Loucy (cell line): ENCODE data around the gene SQSTM1.

Source experiments
- H2AFZ ChIP-seq: fragments of 200-600 bp; sonication (generic); 2 replicates; pipeline ENCODE4 v1.6.0; 2016; ENCODE audit warnings: antibody characterized with exemption, mild to moderate bottlenecking, low read length, moderate library complexity
- H3F3A ChIP-seq: fragments of 200-600 bp; 2 replicates; pipeline ENCODE4 v1.6.0; 2016; ENCODE audit warnings: antibody characterized with exemption, low read depth, mild to moderate bottlenecking
- H3K27me3 ChIP-seq: fragments of 200-600 bp; sonication (generic); 2 replicates; pipeline ENCODE4 v1.6.1; 2014; ENCODE audit warnings: low read length, mild to moderate bottlenecking; ENCODE audit not compliant: insufficient read depth, poor library complexity, severe bottlenecking
- H3K36me3 ChIP-seq: fragments of 200-600 bp; sonication (generic); 2 replicates; pipeline ENCODE4 v1.6.1; 2016; ENCODE audit warnings: low read length; ENCODE audit not compliant: insufficient read depth
- H3K4me1 ChIP-seq: fragments of 200-600 bp; sonication (generic); 2 replicates; pipeline ENCODE4 v1.5.1; 2014; ENCODE audit warnings: low read length, mild to moderate bottlenecking; ENCODE audit not compliant: insufficient read depth, poor library complexity, severe bottlenecking
- H3K4me2 ChIP-seq: fragments of 200-600 bp; sonication (generic); 2 replicates; pipeline ENCODE4 v1.6.0; 2014; ENCODE audit warnings: antibody characterized with exemption, low read length, low read depth, mild to moderate bottlenecking; ENCODE audit not compliant: poor library complexity, severe bottlenecking
- H3K4me3 ChIP-seq: fragments of 200-600 bp; sonication (generic); 2 replicates; pipeline ENCODE4 v1.5.1; 2014; ENCODE audit warnings: low read length, mild to moderate bottlenecking, mixed read lengths; ENCODE audit not compliant: poor library complexity, severe bottlenecking
- H3K79me2 ChIP-seq: fragments of 200-600 bp; sonication (generic); 2 replicates; pipeline ENCODE4 v1.6.1; 2014; ENCODE audit warnings: low read length; ENCODE audit not compliant: insufficient read depth
- H3K9ac ChIP-seq: fragments of 200-600 bp; sonication (generic); 2 replicates; pipeline ENCODE4 v1.6.0; 2014; ENCODE audit warnings: mild to moderate bottlenecking, low read depth, low read length, moderate library complexity; ENCODE audit not compliant: poor library complexity, severe bottlenecking
- H3K9me2 ChIP-seq: fragments of 200-600 bp; sonication (generic); replicated peaks from 2 replicates; pipeline ENCODE4 v1.6.1; 2016; ENCODE audit warnings: low read depth, low read length, mixed read lengths
- H3K9me3 ChIP-seq: fragments of 200-600 bp; sonication (generic); 2 replicates; pipeline ENCODE4 v1.6.1; 2014; ENCODE audit warnings: mild to moderate bottlenecking, antibody characterized with exemption, low read length, low read depth; ENCODE audit not compliant: insufficient read depth
- H4K20me1 ChIP-seq: fragments of 200-600 bp; sonication (generic); 2 replicates; pipeline ENCODE4 v1.6.0; 2014; ENCODE audit warnings: antibody characterized with exemption, low read length, mild to moderate bottlenecking; ENCODE audit not compliant: insufficient read depth, poor library complexity, severe bottlenecking
- EZH2phosphoT487 ChIP-seq: fragments of 200-600 bp; IDR thresholded peaks from 2 replicates; pipeline ENCODE4 v1.6.1; 2018; ENCODE audit warnings: antibody characterized with exemption, mild to moderate bottlenecking, moderate library complexity, borderline replicate concordance
- TF ChIP-seq, protein P1 (sequence below): fragments of 200-600 bp; sonication (generic); conservative IDR thresholded peaks from 2 replicates; pipeline ENCODE4 v1.5.1; 2014; ENCODE audit warnings: mild to moderate bottlenecking, antibody characterized with exemption, low read length

Gene SQSTM1

DNA sequence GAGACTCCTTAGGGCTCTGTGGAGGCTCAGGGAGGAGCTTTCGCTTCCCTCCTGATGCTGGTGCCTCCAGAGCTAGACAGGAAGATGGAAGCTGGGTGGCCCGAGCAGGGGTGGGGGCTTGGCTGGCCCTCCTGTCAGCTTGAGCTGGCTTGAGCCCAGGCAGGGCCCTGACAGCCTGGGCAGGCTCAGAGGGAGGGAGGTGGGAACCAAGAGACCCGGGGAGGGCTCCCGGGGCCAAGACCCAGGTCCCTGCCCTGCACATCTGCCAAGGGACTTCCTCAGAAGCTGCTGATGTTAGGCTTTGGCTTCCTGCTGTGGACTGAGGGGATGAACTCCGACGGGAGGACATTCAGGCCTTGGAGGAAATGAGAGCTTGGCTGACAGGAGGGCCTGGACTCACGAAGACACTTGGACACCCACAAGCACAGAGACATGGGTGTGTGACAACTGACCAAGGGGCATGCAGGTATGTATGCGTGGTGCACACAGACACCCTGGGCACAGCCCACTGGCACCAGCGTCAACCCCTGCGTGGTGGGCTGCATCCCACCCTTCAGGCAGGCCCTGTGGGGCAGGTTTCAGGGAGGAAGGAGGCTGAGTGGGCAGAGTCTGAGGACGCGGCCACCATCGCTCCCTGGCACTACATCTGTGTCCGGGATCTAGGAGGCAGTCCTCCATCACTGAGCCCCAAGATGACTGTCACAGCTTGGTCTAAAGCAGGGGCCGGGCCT is 28.7 kb upstream of the SQSTM1 start:
- Histone ChIP-seq H3K9me3 (no peaks in the 10 kb centered on the region), H3K79me2 (no peaks in the 10 kb centered on the region), H3K9me2 (no peaks in the 10 kb centered on the region), H3F3A (no peaks in the 10 kb centered on the region), H4K20me1 (no peaks in the 10 kb centered on the region), H3K4me2 (no peak overlapping the region), H3K4me3 (no peak overlapping the region), H3K27me3 (no peaks in the 10 kb centered on the region), H3K9ac (no peak overlapping the region), H2AFZ (no peak overlapping the region), H3K36me3 (no peaks in the 10 kb centered on the region), H3K4me1 (peaks cover 21% of the 10 kb centered on the region)
- TF ChIP-seq, protein P1, sequence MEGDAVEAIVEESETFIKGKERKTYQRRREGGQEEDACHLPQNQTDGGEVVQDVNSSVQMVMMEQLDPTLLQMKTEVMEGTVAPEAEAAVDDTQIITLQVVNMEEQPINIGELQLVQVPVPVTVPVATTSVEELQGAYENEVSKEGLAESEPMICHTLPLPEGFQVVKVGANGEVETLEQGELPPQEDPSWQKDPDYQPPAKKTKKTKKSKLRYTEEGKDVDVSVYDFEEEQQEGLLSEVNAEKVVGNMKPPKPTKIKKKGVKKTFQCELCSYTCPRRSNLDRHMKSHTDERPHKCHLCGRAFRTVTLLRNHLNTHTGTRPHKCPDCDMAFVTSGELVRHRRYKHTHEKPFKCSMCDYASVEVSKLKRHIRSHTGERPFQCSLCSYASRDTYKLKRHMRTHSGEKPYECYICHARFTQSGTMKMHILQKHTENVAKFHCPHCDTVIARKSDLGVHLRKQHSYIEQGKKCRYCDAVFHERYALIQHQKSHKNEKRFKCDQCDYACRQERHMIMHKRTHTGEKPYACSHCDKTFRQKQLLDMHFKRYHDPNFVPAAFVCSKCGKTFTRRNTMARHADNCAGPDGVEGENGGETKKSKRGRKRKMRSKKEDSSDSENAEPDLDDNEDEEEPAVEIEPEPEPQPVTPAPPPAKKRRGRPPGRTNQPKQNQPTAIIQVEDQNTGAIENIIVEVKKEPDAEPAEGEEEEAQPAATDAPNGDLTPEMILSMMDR, result no peak
- no peak for TF ChIP-seq EZH2phosphoT487

DNA sequence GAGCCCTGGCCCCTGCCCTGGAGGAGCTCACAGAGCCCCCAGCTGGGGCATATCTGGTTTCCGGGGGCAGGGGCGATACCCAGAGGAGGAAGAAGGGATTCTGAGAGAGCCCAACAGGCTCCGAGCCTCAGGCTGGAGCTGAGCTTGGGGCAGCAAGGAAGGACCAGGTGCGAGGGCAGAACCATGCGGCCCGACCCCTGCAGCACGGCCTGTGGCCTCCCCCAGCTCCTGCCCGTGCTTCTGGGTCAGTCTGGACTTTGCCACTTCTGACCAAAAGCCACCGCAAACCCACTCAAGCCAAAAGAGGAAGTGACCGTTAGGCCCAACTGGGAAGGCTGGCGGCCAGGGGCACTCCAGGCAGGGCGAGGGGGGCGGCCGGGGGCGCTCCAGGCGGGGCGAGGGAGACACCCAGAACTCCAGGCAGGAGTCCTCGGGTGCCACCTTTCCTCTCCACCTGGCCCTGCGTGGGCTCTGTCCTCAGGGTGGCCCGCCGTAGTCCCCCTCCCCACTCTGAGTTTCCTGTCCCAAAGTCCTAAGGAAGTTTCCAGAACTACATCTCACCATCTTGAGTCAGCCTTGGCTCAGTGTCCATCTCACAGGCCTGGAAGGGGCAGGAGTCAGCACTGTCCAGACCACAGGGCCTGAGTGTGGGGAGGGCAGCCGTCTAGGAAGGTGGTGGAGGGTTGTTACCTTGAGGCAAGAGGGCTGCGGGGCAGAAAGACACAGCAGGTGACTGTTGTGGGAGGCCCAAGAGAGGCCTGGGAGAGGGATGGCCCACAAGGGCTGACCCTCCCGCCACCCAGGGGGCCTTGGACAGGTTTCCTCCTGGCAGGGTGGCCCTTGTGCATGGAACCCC is 27.9 kb upstream of the SQSTM1 start:
- Histone ChIP-seq H3K9me2 (no peaks in the 10 kb centered on the region), H2AFZ (no peak overlapping the region), H3K9ac (peak overlapping the region; percentile 45), H3K36me3 (no peaks in the 10 kb centered on the region), H3K4me1 (peaks cover 21% of the 10 kb centered on the region), H4K20me1 (no peaks in the 10 kb centered on the region), H3K9me3 (no peaks in the 10 kb centered on the region), H3K79me2 (no peaks in the 10 kb centered on the region), H3F3A (no peaks in the 10 kb centered on the region), H3K4me3 (no peak overlapping the region), H3K4me2 (peak overlapping the region; percentile 83), H3K27me3 (no peaks in the 10 kb centered on the region)
- TF ChIP-seq, protein P1, result no peak
- TF ChIP-seq EZH2phosphoT487, result no peak

DNA sequence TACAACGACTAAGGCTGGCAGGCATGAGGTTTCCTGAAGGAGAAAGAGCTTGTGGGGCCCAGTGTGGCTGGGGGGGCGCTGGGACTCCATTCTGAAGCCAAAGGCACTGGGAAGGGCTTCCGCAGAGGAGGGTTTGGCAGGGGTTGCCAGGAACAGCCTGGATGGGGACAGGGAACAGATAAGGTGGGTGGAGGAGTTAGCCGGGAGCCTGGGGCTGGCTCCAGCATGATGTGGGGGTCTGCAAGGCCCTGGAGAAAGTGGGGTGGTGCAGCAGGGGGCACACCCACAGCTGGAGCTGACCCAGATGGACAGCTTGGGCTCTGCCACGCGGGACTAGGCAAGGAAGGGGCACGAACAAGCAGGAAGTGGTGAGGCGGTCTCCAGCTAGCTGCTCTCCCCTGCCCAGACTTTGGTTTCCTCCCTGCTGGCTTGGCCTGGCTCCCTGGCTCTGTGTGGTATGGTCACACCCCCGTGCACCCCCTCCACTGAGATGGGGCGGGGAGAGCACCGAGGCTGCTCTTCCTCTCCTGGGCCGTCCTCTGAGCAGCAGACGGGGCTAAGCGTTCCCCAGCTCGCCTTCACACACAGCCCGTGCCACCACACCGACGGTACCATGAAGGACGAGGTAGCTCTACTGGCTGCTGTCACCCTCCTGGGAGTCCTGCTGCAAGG is 27.1 kb upstream of the SQSTM1 start, which contains the start of gene LTC4S:
Gene LTC4S (plus strand): TSS at position 519 of the 672 bp plus-strand sequence. CDS start 95 bp downstream, at position 614.
- no peaks in the 10 kb centered on the region for H3K36me3 ChIP-seq
- no peak within 1 kb of the TSS for H2AFZ ChIP-seq
- no peaks in the 10 kb centered on the region for H4K20me1 ChIP-seq
- no peaks in the 10 kb centered on the region for H3K27me3 ChIP-seq
- no peak for TF ChIP-seq EZH2phosphoT487
- TF ChIP-seq, protein P1, result no peak
- H3K9me2 ChIP-seq, result no peaks in the 10 kb centered on the region
- H3K4me1 ChIP-seq, result peaks cover 21% of the 10 kb centered on the region
- no peaks in the 10 kb centered on the region for H3F3A ChIP-seq
- H3K4me2 ChIP-seq, result peak within 1 kb of the TSS; percentile 83
- peak within 1 kb of the TSS; percentile 66 for H3K9ac ChIP-seq
- no peaks in the 10 kb centered on the region for H3K79me2 ChIP-seq
- H3K9me3 ChIP-seq, result no peaks in the 10 kb centered on the region
- peak within 1 kb of the TSS; percentile 63 for H3K4me3 ChIP-seq
